Lower leg skin (tissue), 4 donors: ENCODE data around the gene DRC3. TPM values are rescaled to one million over a fixed set of nuclear protein-coding genes. Genes with fewer than 3 reads are reported as not detected.

Experiments
- DNase-seq, 2 donors: peaks; one replicate each; pipeline ENCODE4 v3.0.0-alpha.2; 2019; ENCODE audit warnings: low spot score in 2 of 2
- H3K4me3 ChIP-seq: fragments of 200-600 bp; sonication (generic); 2 replicates; pipeline ENCODE4 v1.5.1; 2017; ENCODE audit warnings: mild to moderate bottlenecking, low read depth; ENCODE audit not compliant: poor library complexity, severe bottlenecking
- CTCF ChIP-seq, 3 donors: fragments of 450-650 bp; IDR thresholded peaks; one replicate each; pipeline ENCODE4 v1.5.1; 2016; ENCODE audit warnings: antibody characterized with exemption in 3 of 3, mild to moderate bottlenecking in 3 of 3, moderate library complexity in 2 of 3
- POLR2A ChIP-seq, 2 donors: fragments of 450-650 bp; IDR thresholded peaks; one replicate each; pipeline ENCODE4 v1.6.1; 2016 to 2017; ENCODE audit warnings: antibody characterized with exemption in 2 of 2, mild to moderate bottlenecking in 1 of 2, moderate library complexity in 1 of 2
- WGBS, 2 donors: methylation state at CpG; one replicate each; pipeline ENCODE4 v1.1.5; 2018; 5-methylcytosine and 5-hydroxymethylcytosine counted together
- intact Hi-C: fragments of 100-400 bp; cut with DNase I; formaldehyde crosslinking; loops from one replicate; pipeline ENCODE4 v1.15.0; 2023; ENCODE audit warnings: low total_unique reads
- total RNA-seq, 4 donors: library from RNA; depleted of rRNA; stranded (reverse); fragments of >200 nt; gene quantifications; one replicate each; pipeline ENCODE4 v1.1.0, GENCODE V29; 2016

Gene DRC3
- total RNA-seq: 1 to 10 TPM in 3 of 4 donors, under 1 TPM in 1; 0.93 to 6.4 (median 4.0) TPM

GRCh38 chr17:17972126-17972951 lies at the start of gene DRC3, which contains the start of gene TOM1L2:
TSS of gene DRC3 (plus strand) at chr17:17972862. CDS start at chr17:17977599, 4,737 bp downstream.
TSS of gene TOM1L2 (minus strand) at chr17:17972400. CDS start at chr17:17972313, 87 bp downstream.
- DNase-seq: peak; percentile 100
- WGBS, 2 donors: 0 to 1% methylated on average over 45 to 49 of the region's 59 CpGs
- intact Hi-C loops: no loop called here

DNA sequence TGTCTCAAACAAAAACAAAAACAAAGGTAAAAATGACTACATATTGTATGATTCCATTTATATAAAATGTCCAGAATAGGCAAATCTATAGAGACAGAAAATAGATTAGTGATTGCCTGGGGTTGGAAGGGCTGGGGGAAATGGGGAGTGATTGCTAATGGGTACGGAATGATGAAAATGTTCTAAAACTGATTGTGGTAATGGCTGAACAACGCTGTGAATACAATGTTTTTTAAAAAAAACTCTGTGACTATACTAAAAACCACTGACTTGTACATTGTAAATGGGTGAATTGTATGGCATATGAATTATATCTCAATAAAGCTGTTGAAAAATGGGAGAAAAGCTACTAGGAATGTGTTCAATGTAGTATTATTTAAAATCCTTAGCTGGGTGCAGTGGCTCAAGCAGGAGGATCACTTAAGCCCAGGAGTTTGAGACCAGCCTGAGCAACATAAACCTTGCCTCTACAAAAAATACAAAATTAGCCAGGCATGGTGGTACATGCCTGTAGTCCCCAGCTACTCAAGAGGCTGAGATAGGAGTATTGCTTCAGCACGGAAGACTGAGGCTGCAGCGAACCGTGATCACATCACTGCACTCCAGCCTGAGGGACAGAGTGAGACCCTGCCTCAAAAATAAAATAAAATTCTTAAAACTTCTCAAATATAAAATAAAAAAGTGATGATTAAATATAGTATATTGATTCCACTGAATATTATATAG lies 48.4 kb upstream of the DRC3 start:
- TF ChIP-seq CTCF (IDR thresholded peaks at IDR 0.05) (no peak), POLR2A (IDR thresholded peaks at IDR 0.05) (no peak)
- WGBS, 2 donors: 96 to 98% methylated on average over 5 of the region's 5 CpGs
- intact Hi-C loops: no loop called here
- no peak overlapping the region for H3K4me3 ChIP-seq
- DNase-seq: peak in 1 of 2 donors; percentile 9

More at GRCh38 chr17:17972126-17972951, at the start of gene DRC3, which contains the start of gene TOM1L2:
- peak within 1 kb of the TSS; percentile 82 for H3K4me3 ChIP-seq
- TF ChIP-seq POLR2A (IDR thresholded peaks at IDR 0.05) (peak in 1 of 2 donors; percentile 82), CTCF (IDR thresholded peaks at IDR 0.05) (no peak)

GRCh38 chr17:17924857-17925250 lies 47.8 kb upstream of the DRC3 start:
- DNase-seq: peak in 1 of 2 donors; percentile 2
- TF ChIP-seq CTCF (IDR thresholded peaks at IDR 0.05) (no peak), POLR2A (IDR thresholded peaks at IDR 0.05) (no peak)
- H3K4me3 ChIP-seq: no peak overlapping the region
- intact Hi-C loops: no loop called here

GRCh38 chr17:17926036-17926435 lies 46.6 kb upstream of the DRC3 start:
- intact Hi-C loops: no loop called here
- WGBS, 2 donors: 63 to 93% methylated on average over 4 of the region's 4 CpGs
- DNase-seq: peak in 1 of 2 donors; percentile 0
- no peak overlapping the region for H3K4me3 ChIP-seq
- TF ChIP-seq CTCF (IDR thresholded peaks at IDR 0.05) (no peak), POLR2A (IDR thresholded peaks at IDR 0.05) (no peak)

- no peak for TF ChIP-seq CTCF (IDR thresholded peaks at IDR 0.05)
- no peak for TF ChIP-seq POLR2A (IDR thresholded peaks at IDR 0.05)
- DNase-seq: peak in 1 of 2 donors; percentile 21
- no peak overlapping the region for H3K4me3 ChIP-seq
- 59 to 66% methylated on average over 5 of the region's 5 CpGs for WGBS, 2 donors
- intact Hi-C loops: no loop called here
These were observed 45.7 kb upstream of the DRC3 start for GRCh38 chr17:17926840-17927449.
